Astrocyte (in vitro differentiated cells and primary cell): ENCODE measurements around the gene WDR5. TPM values are rescaled to one million over a fixed set of nuclear protein-coding genes. Genes with fewer than 3 reads are reported as not detected.

ENCODE experiments used
- DNase-seq: peaks from one replicate; pipeline ENCODE4 v3.0.0-alpha.2; 2010; ENCODE audit warnings: low read depth
- FAIRE-seq: peaks from 2 replicates; lab custom pipeline; 2011; peaks lifted over from hg19 to GRCh38; lab: Jason Lieb, UNC
- H2AFZ ChIP-seq: 2 replicates; pipeline ENCODE4 v1.6.0; 2012; ENCODE audit warnings: low read depth, low read length, inconsistent platforms
- H3K27ac ChIP-seq: 2 replicates; pipeline ENCODE4 v1.5.1; 2011; ENCODE audit warnings: low read depth, low read length, inconsistent platforms
- H3K27me3 ChIP-seq: 2 replicates; pipeline ENCODE4 v1.6.0; 2011; ENCODE audit warnings: low read length, inconsistent platforms; ENCODE audit not compliant: insufficient read depth
- H3K36me3 ChIP-seq: 2 replicates; pipeline ENCODE4 v1.5.1; 2011; ENCODE audit warnings: low read length, inconsistent platforms; ENCODE audit not compliant: insufficient read depth
- H3K4me1 ChIP-seq: 2 replicates; pipeline ENCODE4 v1.5.1; 2011; ENCODE audit warnings: low read length, inconsistent platforms; ENCODE audit not compliant: insufficient read depth
- H3K4me2 ChIP-seq: 2 replicates; pipeline ENCODE4 v1.6.0; 2012; ENCODE audit warnings: low read length, inconsistent platforms
- H3K4me3 ChIP-seq: 2 replicates; pipeline ENCODE4 v1.5.1; 2011; ENCODE audit warnings: low read depth, mild to moderate bottlenecking, low read length, inconsistent platforms; ENCODE audit not compliant: insufficient read depth
- H3K79me2 ChIP-seq: 2 replicates; pipeline ENCODE4 v1.6.0; 2012; ENCODE audit warnings: mild to moderate bottlenecking, low read length, inconsistent platforms; ENCODE audit not compliant: insufficient read depth
- H3K9ac ChIP-seq: 2 replicates; pipeline ENCODE4 v1.6.0; 2012; ENCODE audit warnings: mild to moderate bottlenecking, low read length, inconsistent platforms
- H3K9me3 ChIP-seq: 2 replicates; pipeline ENCODE4 v1.5.1; 2012; ENCODE audit warnings: low read depth, mild to moderate bottlenecking, low read length, inconsistent platforms; ENCODE audit not compliant: insufficient read depth
- H4K20me1 ChIP-seq: 2 replicates; pipeline ENCODE4 v1.6.0; 2012; ENCODE audit warnings: low read length, inconsistent platforms; ENCODE audit not compliant: insufficient read depth
- H3K27ac Mint-ChIP-seq: one replicate; pipeline ENCODE4 v1.8.0; 2021; ENCODE audit warnings: mild to moderate bottlenecking, mixed read lengths; ENCODE audit not compliant: unreplicated experiment
- H3K27me3 Mint-ChIP-seq: one replicate; pipeline ENCODE4 v1.8.0; 2021; ENCODE audit warnings: low read depth, mixed read lengths; ENCODE audit not compliant: unreplicated experiment
- H3K36me3 Mint-ChIP-seq: one replicate; pipeline ENCODE4 v1.8.0; 2021; ENCODE audit warnings: low read depth, mixed read lengths; ENCODE audit not compliant: unreplicated experiment
- H3K4me1 Mint-ChIP-seq: one replicate; pipeline ENCODE4 v1.8.0; 2021; ENCODE audit warnings: low read depth, mixed read lengths; ENCODE audit not compliant: unreplicated experiment
- H3K4me3 Mint-ChIP-seq: one replicate; pipeline ENCODE4 v1.8.0; 2021; ENCODE audit warnings: mild to moderate bottlenecking, moderate library complexity, mixed read lengths; ENCODE audit not compliant: unreplicated experiment
- H3K9me3 Mint-ChIP-seq: one replicate; pipeline ENCODE4 v1.8.0; 2021; ENCODE audit warnings: mild to moderate bottlenecking, mixed read lengths; ENCODE audit not compliant: unreplicated experiment
- CTCF ChIP-seq: IDR thresholded peaks from 2 replicates; pipeline ENCODE4 v1.5.1; 2011; ENCODE audit warnings: low read depth, mild to moderate bottlenecking, inconsistent platforms, low read length, moderate library complexity; ENCODE audit not compliant: insufficient read depth
- EZH2 ChIP-seq: IDR thresholded peaks from 2 replicates; pipeline ENCODE4 v1.6.1; 2012; ENCODE audit warnings: mild to moderate bottlenecking, low read length, inconsistent platforms; ENCODE audit not compliant: insufficient read depth
- total RNA-seq: library from RNA; stranded (reverse); gene quantifications from 2 replicates; pipeline ENCODE4 v1.2.1, GENCODE V29; 2021

WDR5 gene
- total RNA-seq, 1 donor from 2014 or later: 28.1 TPM

DNA sequence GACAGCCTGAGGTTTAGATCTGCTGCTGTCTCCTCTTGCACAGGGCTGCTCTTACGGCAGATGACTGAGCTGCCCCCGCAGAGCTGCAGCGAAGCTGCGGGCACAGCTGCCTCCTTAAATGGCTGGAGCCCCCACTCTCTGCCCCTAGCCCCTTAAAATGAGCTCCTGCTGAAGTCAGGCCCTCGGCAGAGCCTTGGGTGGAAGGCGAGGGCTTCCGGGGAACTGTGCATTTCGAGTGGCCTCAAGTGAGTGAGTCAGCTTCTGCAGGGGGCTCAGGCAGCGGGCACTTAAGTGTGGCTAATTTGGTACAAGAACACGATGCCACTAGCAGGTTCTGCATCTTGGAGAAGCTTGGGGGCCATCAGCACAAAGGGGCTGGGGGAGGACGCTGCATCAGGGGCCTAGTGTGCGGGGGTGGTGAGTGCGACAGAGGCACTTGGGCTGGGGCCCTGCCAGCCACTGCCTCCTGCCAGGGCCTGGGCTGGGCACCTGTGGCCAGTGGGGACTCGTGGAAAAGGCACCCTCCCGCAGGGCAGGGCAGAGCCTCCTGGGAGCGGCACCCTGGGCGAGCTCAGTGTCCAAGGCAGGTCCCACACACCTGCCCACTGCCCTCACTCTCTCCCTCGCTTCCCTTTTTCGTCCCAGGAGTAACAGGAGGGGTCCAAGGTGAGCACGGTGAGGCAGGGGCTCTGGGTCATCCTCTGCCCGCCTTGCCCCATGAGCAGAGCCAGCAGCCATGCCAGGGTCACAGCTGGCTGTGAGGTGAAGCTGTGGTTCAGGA, 57.3 kb downstream of the WDR5 start:
- no peaks in the 10 kb centered on the region for H4K20me1 ChIP-seq
- H3K9ac ChIP-seq: no peak overlapping the region
- no peaks in the 10 kb centered on the region for H3K9me3 ChIP-seq
- DNase-seq (no peak), FAIRE-seq (no peak)
- TF ChIP-seq EZH2 (no peak), CTCF (no peak)
- H3K27ac ChIP-seq: no peak overlapping the region
- no peaks in the 10 kb centered on the region for H3K36me3 Mint-ChIP-seq
- no peak overlapping the region for H2AFZ ChIP-seq
- no peak overlapping the region for H3K4me3 ChIP-seq
- peaks cover 15% of the 10 kb centered on the region for H3K4me1 ChIP-seq
- peaks cover 2% of the 10 kb centered on the region for H3K9me3 Mint-ChIP-seq
- H3K4me3 Mint-ChIP-seq: no peak overlapping the region
- H3K4me2 ChIP-seq: no peak overlapping the region
- no peaks in the 10 kb centered on the region for H3K79me2 ChIP-seq
- peaks cover 6% of the 10 kb centered on the region for H3K4me1 Mint-ChIP-seq
- peaks cover 27% of the 10 kb centered on the region for H3K27me3 Mint-ChIP-seq
- no peak overlapping the region for H3K27ac Mint-ChIP-seq
- H3K36me3 ChIP-seq: no peaks in the 10 kb centered on the region
- peaks cover 10% of the 10 kb centered on the region for H3K27me3 ChIP-seq

DNA sequence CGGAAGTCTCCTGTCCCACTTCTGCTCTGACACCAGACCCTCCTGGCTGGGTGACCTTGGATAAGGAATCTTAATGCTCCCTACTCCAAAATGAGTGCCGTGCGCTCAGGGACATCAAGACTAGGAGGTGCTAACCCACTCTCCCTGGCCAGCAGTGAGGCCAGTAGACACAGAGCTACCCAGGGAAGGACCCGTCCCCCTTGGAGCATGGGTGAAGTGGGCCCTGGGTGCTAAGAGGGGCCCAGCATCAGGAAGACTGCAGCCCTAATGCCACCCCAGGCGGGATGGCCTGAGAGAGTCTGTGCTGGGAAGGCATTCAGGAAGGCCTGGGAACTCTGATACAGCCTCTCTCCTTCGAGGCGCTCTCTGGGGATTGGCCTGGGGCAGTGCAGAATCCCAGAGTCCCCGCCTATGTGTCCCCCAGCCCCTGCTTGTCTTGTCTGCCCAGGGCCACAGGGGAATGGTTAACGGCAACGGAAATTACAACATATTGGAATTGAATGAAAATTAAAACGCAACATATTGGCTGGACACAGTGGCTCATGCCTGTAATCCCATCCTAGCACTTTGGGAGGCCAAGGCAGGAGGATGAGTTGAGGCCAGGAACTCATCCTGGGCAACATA, 58.1 kb downstream of the WDR5 start:
- Histone ChIP-seq H3K4me3 (no peak overlapping the region), H3K79me2 (no peaks in the 10 kb centered on the region), H3K9me3 (no peaks in the 10 kb centered on the region), H3K27ac (no peak overlapping the region), H3K27me3 (peaks cover 6% of the 10 kb centered on the region), H2AFZ (no peak overlapping the region), H3K36me3 (no peaks in the 10 kb centered on the region), H4K20me1 (no peaks in the 10 kb centered on the region), H3K4me2 (no peak overlapping the region), H3K9ac (no peak overlapping the region), H3K4me1 (peaks cover 7% of the 10 kb centered on the region)
- Mint-ChIP-seq H3K4me3 (no peak overlapping the region), H3K27ac (no peak overlapping the region), H3K27me3 (peaks cover 27% of the 10 kb centered on the region), H3K4me1 (peaks cover 4% of the 10 kb centered on the region), H3K9me3 (peaks cover 2% of the 10 kb centered on the region), H3K36me3 (no peaks in the 10 kb centered on the region)
- no peak for DNase-seq
- TF ChIP-seq CTCF (no peak), EZH2 (no peak)
- FAIRE-seq: no peak

DNA sequence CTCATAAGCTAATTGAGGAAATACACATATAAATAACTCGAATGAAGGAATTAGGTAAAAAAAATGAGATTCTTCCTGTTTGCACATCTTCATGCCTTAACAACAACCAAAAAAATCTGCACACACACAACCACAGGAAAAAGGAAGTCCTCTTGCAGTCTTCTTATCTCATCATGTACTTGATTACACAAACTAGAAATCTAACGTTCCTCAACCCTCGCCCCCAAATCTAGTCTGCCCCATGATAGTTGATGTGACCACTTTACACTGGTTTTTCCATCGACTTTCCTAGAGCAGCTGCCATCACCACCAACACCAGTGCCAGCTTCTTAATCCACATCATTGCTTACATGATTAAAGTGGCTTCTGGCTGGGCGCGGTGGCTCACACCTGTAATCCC, 59.7 kb downstream of the WDR5 start:
- TF ChIP-seq CTCF (no peak), EZH2 (no peak)
- no peaks in the 10 kb centered on the region for H3K9me3 ChIP-seq
- DNase-seq: no peak
- H3K27ac Mint-ChIP-seq: no peak overlapping the region
- no peaks in the 10 kb centered on the region for H3K79me2 ChIP-seq
- no peaks in the 10 kb centered on the region for H3K4me1 ChIP-seq
- no peak overlapping the region for H3K9ac ChIP-seq
- H3K4me2 ChIP-seq: no peak overlapping the region
- H3K4me3 ChIP-seq: no peak overlapping the region
- H3K27me3 ChIP-seq: peaks cover 6% of the 10 kb centered on the region
- H3K36me3 ChIP-seq: no peaks in the 10 kb centered on the region
- FAIRE-seq: no peak
- no peaks in the 10 kb centered on the region for H3K4me1 Mint-ChIP-seq
- peaks cover 2% of the 10 kb centered on the region for H3K9me3 Mint-ChIP-seq
- H3K36me3 Mint-ChIP-seq: no peaks in the 10 kb centered on the region
- H3K27ac ChIP-seq: no peak overlapping the region
- no peak overlapping the region for H3K4me3 Mint-ChIP-seq
- no peak overlapping the region for H2AFZ ChIP-seq
- peaks cover 18% of the 10 kb centered on the region for H3K27me3 Mint-ChIP-seq
- no peaks in the 10 kb centered on the region for H4K20me1 ChIP-seq
